Measurements from ENCODE around the gene SNX10.

Gene SNX10

DNA sequence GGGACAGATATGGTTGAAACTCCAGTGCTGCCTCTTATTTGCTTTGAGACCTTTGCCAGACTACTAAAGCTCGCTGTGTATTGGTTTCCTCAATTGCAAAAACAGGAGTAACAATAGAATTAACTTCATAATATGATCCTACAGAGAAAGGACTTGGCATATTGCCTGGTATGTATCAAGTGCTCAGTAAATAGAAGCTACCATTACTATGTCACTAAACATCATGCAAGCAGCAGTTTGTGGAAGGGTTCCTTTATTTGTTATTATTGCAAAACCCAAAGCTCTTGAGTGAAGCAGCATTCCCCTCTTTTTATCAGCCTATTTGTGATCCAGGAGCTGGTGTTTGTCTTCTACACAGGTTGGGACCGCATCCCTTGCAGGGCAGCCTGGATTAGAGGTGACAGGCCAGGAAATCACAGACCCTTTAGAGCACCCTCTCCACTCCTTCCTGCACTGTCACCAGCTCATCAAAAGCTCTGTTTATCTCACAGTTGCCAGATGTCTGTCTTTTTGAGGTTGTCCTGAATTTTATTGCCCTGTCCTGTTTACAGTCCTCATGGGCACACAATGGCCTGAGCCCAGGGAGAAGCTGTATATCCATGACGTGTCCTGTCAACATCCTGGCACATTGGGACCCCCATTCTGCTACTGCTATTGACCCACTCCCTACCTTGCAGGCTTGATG, 121.5 kb downstream of the SNX10 start:
- no peak for DNase-seq (ENCODE audit: low spot score in 2 of 2)
- Mint-ChIP-seq H3K4me1 (no peaks in the 10 kb centered on the region), H3K36me3 (no peaks in the 10 kb centered on the region), H3K9me3 (no peaks in the 10 kb centered on the region), H3K27ac (no peak overlapping the region), H3K4me3 (no peak overlapping the region)
- ATAC-seq, result no peak

DNA sequence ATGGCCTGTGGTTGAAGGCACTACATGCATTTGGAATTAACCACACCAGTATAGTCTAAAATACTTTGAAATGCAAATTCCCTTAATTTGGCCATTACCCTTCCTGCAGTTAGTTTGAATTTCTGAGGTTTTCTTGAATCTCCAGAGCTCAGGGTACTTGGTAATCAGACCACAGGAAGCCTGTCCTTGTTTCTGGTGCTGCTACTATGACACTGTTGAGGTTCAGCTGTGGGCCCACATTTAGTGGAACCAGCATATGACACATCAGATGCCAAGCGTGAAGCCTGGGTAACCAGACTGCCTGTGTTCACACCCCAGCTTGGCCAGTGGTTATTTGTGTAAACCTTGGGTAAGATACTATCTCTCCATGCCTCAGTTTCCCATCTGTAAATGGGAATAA, 124.3 kb downstream of the SNX10 start:
- H3K9me3 Mint-ChIP-seq, result no peaks in the 10 kb centered on the region
- no peaks in the 10 kb centered on the region for H3K4me1 Mint-ChIP-seq
- ATAC-seq (peak; percentile 51), DNase-seq (ENCODE audit: low spot score in 2 of 2) (no peak)
- H3K4me3 Mint-ChIP-seq, result no peak overlapping the region
- no peaks in the 10 kb centered on the region for H3K36me3 Mint-ChIP-seq
- no peak overlapping the region for H3K27ac Mint-ChIP-seq

DNA sequence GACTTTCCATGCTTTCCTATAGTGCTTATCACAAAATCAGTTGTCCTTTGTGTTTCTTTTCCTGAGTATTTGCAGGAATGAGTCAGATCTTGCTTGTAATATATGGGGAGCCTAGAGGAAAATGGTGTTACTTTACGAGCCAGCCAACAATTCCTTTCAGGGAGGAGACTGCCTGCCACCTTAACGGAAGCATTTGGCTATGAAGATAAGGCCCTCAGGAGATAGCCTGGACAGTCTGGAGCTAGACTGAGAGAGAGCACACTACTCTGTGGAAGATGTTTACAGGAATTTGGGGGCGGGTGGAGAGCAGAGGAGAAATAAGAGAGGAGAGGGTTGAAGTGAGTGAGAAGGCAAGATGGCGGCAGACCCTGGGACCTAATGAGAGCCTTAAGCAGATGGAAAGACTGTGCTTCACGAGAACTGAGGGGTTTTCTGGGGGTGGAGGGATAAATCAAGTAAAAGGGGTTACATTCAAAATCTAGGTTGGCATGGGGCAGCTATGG, 126.3 kb downstream of the SNX10 start:
- Mint-ChIP-seq H3K27ac (no peak overlapping the region), H3K4me3 (no peak overlapping the region), H3K9me3 (no peaks in the 10 kb centered on the region), H3K36me3 (no peaks in the 10 kb centered on the region), H3K4me1 (no peaks in the 10 kb centered on the region)
- ATAC-seq (no peak), DNase-seq (ENCODE audit: low spot score in 2 of 2) (no peak)

DNA sequence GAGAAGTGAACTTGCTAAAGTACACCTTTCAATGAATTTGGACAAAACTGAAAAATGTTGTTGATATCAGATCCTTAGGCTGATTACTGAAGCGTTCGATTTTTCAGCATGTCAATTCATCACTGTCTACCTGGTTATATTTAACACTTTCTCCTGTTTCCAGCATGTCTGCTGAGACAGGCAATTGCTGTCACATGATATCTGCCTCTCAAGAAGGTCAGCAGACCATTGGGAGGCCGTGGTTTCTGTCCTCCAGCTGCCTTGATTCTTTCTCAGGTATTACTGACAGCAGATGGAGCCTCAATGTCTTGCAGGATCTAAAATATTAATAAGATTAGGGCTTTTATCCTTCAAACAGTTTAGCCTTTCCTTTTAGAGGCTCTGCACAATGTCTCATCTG, 127.5 kb downstream of the SNX10 start:
- Mint-ChIP-seq H3K36me3 (no peaks in the 10 kb centered on the region), H3K4me3 (no peak overlapping the region), H3K9me3 (no peaks in the 10 kb centered on the region), H3K27ac (no peak overlapping the region), H3K4me1 (no peaks in the 10 kb centered on the region)
- no peak for DNase-seq (ENCODE audit: low spot score in 2 of 2)
- ATAC-seq, result no peak

DNA sequence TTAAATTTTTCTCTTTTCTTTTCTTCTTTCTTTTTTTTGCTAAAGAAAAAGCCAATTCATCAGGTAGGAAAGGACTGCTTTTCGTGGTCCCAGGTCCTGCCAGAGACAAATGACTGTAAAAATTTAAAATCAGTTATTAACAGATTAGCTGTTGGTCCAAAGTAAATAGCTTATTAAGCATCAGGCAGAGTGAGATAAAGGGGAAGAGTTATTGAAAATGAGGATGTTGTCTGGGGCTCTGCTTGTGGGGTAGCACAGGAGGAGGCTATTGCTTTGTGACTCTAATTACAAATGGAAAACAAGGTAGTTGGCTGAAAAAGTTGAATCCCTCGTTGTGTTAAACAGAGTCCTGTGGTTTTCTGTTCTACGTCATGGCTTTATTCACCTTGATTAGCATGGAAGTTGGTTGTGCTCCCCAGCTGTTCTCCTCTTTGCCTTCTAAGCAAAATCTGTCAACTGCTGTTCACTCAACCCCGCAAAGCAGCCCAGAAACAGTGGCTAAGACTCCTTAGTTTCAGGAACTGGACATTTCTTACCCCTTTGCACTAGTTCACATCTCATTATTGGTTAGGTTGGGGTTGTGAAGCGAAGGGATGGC, 128.9 kb downstream of the SNX10 start:
- no peak for DNase-seq (ENCODE audit: low spot score in 2 of 2)
- Mint-ChIP-seq H3K9me3 (no peaks in the 10 kb centered on the region), H3K36me3 (no peaks in the 10 kb centered on the region), H3K27ac (no peak overlapping the region), H3K4me3 (no peak overlapping the region), H3K4me1 (no peaks in the 10 kb centered on the region)
- ATAC-seq, result no peak

DNA sequence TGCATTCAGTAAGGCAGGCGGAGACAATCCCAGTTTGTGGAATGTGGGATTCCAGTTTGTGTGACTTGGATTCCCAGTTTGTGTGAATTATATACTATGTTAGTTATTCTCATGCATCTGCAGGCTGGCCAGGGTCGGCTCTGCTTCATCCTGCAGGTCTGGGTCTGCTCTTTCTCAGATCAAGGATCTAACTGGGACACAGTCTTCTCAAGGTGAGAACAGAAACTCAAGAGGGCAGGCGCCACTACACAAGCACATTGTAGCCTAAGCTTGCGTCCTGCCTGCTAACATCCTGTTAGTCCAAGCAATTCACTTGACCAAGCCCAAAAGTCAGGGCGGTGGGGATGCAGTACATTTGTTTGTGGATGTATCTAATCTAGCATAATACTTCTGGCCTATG, 131.1 kb downstream of the SNX10 start:
- DNase-seq (ENCODE audit: low spot score in 2 of 2) (no peak), ATAC-seq (no peak)
- no peak overlapping the region for H3K27ac Mint-ChIP-seq
- H3K9me3 Mint-ChIP-seq, result no peaks in the 10 kb centered on the region
- no peaks in the 10 kb centered on the region for H3K4me1 Mint-ChIP-seq
- H3K4me3 Mint-ChIP-seq, result no peak overlapping the region
- H3K36me3 Mint-ChIP-seq, result no peaks in the 10 kb centered on the region

DNA sequence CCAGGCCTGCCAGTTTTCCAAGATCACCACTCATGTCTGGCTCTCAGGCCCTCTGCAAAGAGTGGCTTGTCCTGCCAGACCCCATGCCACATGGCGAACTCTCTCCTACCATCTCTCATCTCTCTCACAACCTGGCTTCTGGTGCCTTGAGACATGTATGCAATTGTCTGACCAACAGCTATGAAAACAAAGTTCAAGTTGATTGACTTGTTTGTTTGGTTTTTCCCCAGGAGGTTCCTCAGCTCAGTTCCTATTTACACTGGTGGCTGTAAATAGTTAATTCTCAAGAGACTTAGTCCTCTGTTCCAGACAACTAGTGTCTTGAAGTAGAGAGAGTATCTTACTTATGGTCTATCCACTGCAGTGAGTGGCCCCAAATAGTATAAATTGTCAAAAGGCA, 131.8 kb downstream of the SNX10 start:
- H3K9me3 Mint-ChIP-seq, result no peaks in the 10 kb centered on the region
- ATAC-seq (no peak), DNase-seq (ENCODE audit: low spot score in 2 of 2) (no peak)
- H3K36me3 Mint-ChIP-seq, result no peaks in the 10 kb centered on the region
- H3K27ac Mint-ChIP-seq, result no peak overlapping the region
- H3K4me1 Mint-ChIP-seq, result no peaks in the 10 kb centered on the region
- H3K4me3 Mint-ChIP-seq, result no peak overlapping the region
